Endodermal cell (in vitro differentiated cells): ENCODE results near the gene DISP3. TPM values are rescaled to one million over a fixed set of nuclear protein-coding genes. Genes with fewer than 3 reads are reported as not detected.
A peak's percentile ranks its signal among the peaks of the same experiment; 100 is the strongest.

ENCODE experiments used
- DNase-seq: peaks from one replicate; pipeline ENCODE4 v3.0.0-alpha.2; 2017
- H3K27ac ChIP-seq: 2 replicates; pipeline ENCODE4 v1.5.1; 2013; ENCODE audit warnings: mild to moderate bottlenecking, low read depth, low read length, moderate library complexity
- H3K27me3 ChIP-seq: 2 replicates; pipeline ENCODE4 v1.6.1; 2013; ENCODE audit warnings: mild to moderate bottlenecking, low read length, moderate library complexity; ENCODE audit not compliant: insufficient read depth, control insufficient read depth, poor library complexity, severe bottlenecking
- H3K36me3 ChIP-seq: 2 replicates; pipeline ENCODE4 v1.7.0; 2013; ENCODE audit warnings: mild to moderate bottlenecking, low read length, moderate library complexity; ENCODE audit not compliant: control insufficient read depth, insufficient read depth
- H3K4me1 ChIP-seq: one replicate; pipeline ENCODE4 v1.7.0; 2013; ENCODE audit warnings: low read length; ENCODE audit not compliant: control insufficient read depth, insufficient read depth
- H3K4me3 ChIP-seq: 2 replicates; pipeline ENCODE4 v1.5.1; 2013; ENCODE audit warnings: mild to moderate bottlenecking, low read length, moderate library complexity
- H3K9ac ChIP-seq: 2 replicates; pipeline ENCODE4 v1.6.1; 2013; ENCODE audit warnings: mild to moderate bottlenecking, low read length, moderate library complexity; ENCODE audit not compliant: poor library complexity, severe bottlenecking; ENCODE audit errors: extremely low read depth
- H3K9me3 ChIP-seq: 2 replicates; pipeline ENCODE4 v1.6.1; 2013; ENCODE audit warnings: mild to moderate bottlenecking, low read length, moderate library complexity; ENCODE audit not compliant: control insufficient read depth
- H3K27ac Mint-ChIP-seq: 2 replicates; pipeline ENCODE4 v1.8.0; 2020; ENCODE audit warnings: mixed read lengths
- H3K27me3 Mint-ChIP-seq: 2 replicates; pipeline ENCODE4 v1.8.0; 2021; ENCODE audit warnings: mild to moderate bottlenecking, mixed read lengths; ENCODE audit not compliant: insufficient read depth
- H3K36me3 Mint-ChIP-seq: 2 replicates; pipeline ENCODE4 v1.8.0; 2020; ENCODE audit warnings: low read depth, mixed read lengths
- H3K4me1 Mint-ChIP-seq: 2 replicates; pipeline ENCODE4 v1.8.0; 2020; ENCODE audit warnings: mixed read lengths
- H3K4me3 Mint-ChIP-seq: 2 replicates; pipeline ENCODE4 v1.8.0; 2020; ENCODE audit warnings: mild to moderate bottlenecking, moderate library complexity, mixed read lengths
- H3K9me3 Mint-ChIP-seq: 2 replicates; pipeline ENCODE4 v1.8.0; 2020; ENCODE audit warnings: mild to moderate bottlenecking, mixed read lengths
- CTCF ChIP-seq: fragments of 200-600 bp; sonication (generic); conservative IDR thresholded peaks from 2 replicates; pipeline ENCODE4 v1.5.0; 2021; ENCODE audit warnings: antibody characterized with exemption, mild to moderate bottlenecking
- WGBS, 2 experiments: methylation state at CpG; one replicate each; pipeline versions ENCODE4 v1.1.5 to v1.1.7; 2013; ENCODE audit warnings: missing lambda C conversion rate in 2 of 2, mixed read lengths in 1 of 2; ENCODE audit not compliant: insufficient coverage in 1 of 2, insufficient read length in 1 of 2; 5-methylcytosine and 5-hydroxymethylcytosine counted together
- total RNA-seq, 2 donors: library from RNA; stranded (reverse); fragmentation: NEBNext Ultra II Directional in 1 of 2; extraction: Animal tissue kit (Norgen Biotek cat#: 25700) in 1 of 2; gene quantifications; 2 replicates in 1 of 2; 3 replicates in 1 of 2; pipeline ENCODE4 v1.2.1, GENCODE V29; 2021

Gene DISP3
- total RNA-seq, 2 donors from 2014 or later, result 9.6 to 11.6 TPM

DNA sequence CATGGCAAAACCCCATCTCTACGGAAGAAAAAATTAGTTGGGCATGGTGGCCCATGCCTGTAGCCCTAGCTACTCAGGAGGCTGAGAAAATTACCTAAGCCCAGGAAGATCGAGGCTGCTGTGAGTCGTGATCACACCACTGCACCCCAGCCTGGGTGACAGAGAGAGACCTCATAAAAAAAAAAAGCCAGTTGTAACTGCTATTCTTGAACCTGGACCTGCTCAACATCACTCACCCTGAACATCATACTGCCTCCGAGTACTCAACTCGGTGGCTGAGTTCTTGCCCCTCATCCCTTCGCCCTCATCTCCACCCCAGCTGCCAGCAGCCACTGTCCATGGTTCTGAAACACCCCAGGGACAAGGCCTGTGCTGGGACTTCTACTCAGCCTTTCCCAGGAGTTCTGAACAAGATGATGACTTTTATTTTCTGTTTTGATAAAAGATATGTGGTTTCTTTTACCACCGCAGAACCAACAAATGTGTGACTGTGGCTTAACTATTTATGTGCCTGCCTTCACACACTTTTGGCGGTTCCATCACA lies 5.4 kb upstream of the DISP3 start:
- DNase-seq, result peak; percentile 92
- peaks cover 28% of the 10 kb centered on the region for H3K27me3 Mint-ChIP-seq

DNA sequence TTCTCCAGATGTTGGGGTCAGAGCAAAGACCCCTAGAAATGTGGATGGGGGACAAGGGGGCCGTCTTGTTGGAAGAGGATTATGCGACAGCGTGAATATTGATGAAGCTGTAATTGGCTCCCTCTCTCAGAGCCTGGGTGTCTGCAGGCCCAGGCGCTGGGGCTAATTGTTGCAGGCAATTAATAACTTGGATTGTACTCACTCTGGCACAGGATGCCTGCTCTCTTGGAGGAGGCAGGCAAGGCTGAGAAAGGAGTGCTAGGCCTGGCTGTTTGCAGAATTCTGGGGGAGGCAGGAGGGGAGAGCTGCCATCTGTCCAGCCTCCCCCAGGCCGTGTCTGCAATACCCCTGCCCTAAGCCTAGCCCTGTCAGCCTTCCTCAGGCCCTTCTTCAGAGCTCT lies 4.1 kb upstream of the DISP3 start:
- Histone ChIP-seq H3K27ac (no peak overlapping the region), H3K9me3 (no peaks in the 10 kb centered on the region), H3K9ac (no peak overlapping the region), H3K27me3 (peaks cover 46% of the 10 kb centered on the region), H3K4me3 (no peak overlapping the region), H3K4me1 (no peaks in the 10 kb centered on the region), H3K36me3 (no peaks in the 10 kb centered on the region)
- WGBS, 2 experiments, result 70 to 82% methylated on average over 4 to 5 of the region's 5 CpGs
- Mint-ChIP-seq H3K36me3 (no peaks in the 10 kb centered on the region), H3K4me1 (no peaks in the 10 kb centered on the region), H3K4me3 (no peak overlapping the region), H3K27ac (no peak overlapping the region), H3K9me3 (no peaks in the 10 kb centered on the region), H3K27me3 (peaks cover 31% of the 10 kb centered on the region)
- TF ChIP-seq CTCF, result no peak
- DNase-seq, result no peak

More for the DNA sequence above, 5.4 kb upstream of the DISP3 start:
- Histone ChIP-seq H3K9ac (no peak overlapping the region), H3K27ac (no peak overlapping the region), H3K4me3 (no peak overlapping the region), H3K27me3 (peaks cover 42% of the 10 kb centered on the region), H3K9me3 (no peaks in the 10 kb centered on the region), H3K4me1 (no peaks in the 10 kb centered on the region), H3K36me3 (no peaks in the 10 kb centered on the region)
- no peaks in the 10 kb centered on the region for H3K9me3 Mint-ChIP-seq
- no peak overlapping the region for H3K27ac Mint-ChIP-seq
- WGBS, 2 experiments, result 64 to 84% methylated on average over 5 to 8 of the region's 8 CpGs
- no peak overlapping the region for H3K4me3 Mint-ChIP-seq
- no peaks in the 10 kb centered on the region for H3K36me3 Mint-ChIP-seq
- H3K4me1 Mint-ChIP-seq, result no peaks in the 10 kb centered on the region
- TF ChIP-seq CTCF, result no peak

- no peak for TF ChIP-seq CTCF
- Histone ChIP-seq H3K9me3 (no peaks in the 10 kb centered on the region), H3K27ac (no peak overlapping the region), H3K4me1 (no peaks in the 10 kb centered on the region), H3K9ac (no peak overlapping the region), H3K36me3 (no peaks in the 10 kb centered on the region), H3K4me3 (no peak overlapping the region), H3K27me3 (peaks cover 53% of the 10 kb centered on the region)
- no peak overlapping the region for H3K27ac Mint-ChIP-seq
- peaks cover 38% of the 10 kb centered on the region for H3K27me3 Mint-ChIP-seq
- no peaks in the 10 kb centered on the region for H3K36me3 Mint-ChIP-seq
- H3K9me3 Mint-ChIP-seq, result no peaks in the 10 kb centered on the region
- no peak overlapping the region for H3K4me3 Mint-ChIP-seq
- whole genome bisulfite sequencing, 2 experiments, result 87% methylated on average over 3 of the region's 4 CpGs; no CpG with 5 or more reads in 1 of the 2 experiments
- H3K4me1 Mint-ChIP-seq, result peaks cover 5% of the 10 kb centered on the region
- no peak for DNase-seq
Observed at GRCh38 chr1:11475748-11476147, 3.2 kb upstream of the DISP3 start.
